ENCODE results near the gene CNTNAP3B.
"Not testable (repeated sequence)": the region's sequence is repeated elsewhere in the genome, so short reads cannot be mapped to it uniquely, and the experiment has no call there.

CNTNAP3B gene

DNA sequence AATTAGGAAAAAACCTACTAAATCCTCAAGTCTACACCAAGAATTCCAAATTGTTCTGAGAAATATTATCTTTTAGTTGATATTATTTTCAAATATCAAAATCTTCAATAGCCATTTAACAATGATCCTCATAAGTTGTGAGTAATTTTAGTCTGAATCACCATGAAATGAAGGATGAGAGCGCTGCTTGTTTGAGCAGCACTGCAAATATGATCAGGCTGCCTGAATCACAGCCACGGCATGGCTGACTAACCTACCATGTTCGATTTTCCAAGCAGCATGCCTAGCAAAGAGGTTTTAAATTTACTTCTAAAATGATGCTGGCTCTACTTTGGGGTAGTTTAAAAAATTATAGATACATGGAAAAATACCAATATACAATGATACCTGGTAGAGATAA lies 95.7 kb downstream of the CNTNAP3B start:
- H3K9me3 Mint-ChIP-seq; H3K36me3 Mint-ChIP-seq (ENCODE audit: low read depth); H3K27ac Mint-ChIP-seq; H3K4me1 Mint-ChIP-seq (ENCODE audit: low read depth); H3K27me3 Mint-ChIP-seq; intact Hi-C loops (cut with micrococcal nuclease); H3K4me3 Mint-ChIP-seq: not testable (repeated sequence)

DNA sequence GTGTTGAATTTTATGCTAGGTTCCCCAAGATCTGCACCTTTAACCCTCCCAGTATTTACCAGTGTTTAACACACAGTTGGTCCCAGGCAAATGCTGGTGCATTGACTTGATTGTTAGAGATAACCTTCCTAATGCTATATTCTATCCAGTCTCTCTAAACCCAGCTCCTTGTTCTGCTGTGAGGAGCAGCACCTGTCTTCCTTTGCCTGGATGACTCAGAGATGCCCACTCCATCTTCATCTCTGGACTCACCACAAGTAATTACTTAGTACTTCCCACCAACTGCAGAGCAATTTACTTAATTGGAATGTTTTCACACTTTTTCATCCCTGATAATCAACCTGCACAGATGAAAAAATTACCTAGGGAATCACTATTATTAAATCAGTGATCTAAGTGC lies 108.6 kb downstream of the CNTNAP3B start:
- H3K9me3 Mint-ChIP-seq; H3K36me3 Mint-ChIP-seq (ENCODE audit: low read depth); intact Hi-C loops (cut with micrococcal nuclease); H3K4me3 Mint-ChIP-seq; H3K27ac Mint-ChIP-seq; H3K4me1 Mint-ChIP-seq (ENCODE audit: low read depth); H3K27me3 Mint-ChIP-seq: not testable (repeated sequence)

DNA sequence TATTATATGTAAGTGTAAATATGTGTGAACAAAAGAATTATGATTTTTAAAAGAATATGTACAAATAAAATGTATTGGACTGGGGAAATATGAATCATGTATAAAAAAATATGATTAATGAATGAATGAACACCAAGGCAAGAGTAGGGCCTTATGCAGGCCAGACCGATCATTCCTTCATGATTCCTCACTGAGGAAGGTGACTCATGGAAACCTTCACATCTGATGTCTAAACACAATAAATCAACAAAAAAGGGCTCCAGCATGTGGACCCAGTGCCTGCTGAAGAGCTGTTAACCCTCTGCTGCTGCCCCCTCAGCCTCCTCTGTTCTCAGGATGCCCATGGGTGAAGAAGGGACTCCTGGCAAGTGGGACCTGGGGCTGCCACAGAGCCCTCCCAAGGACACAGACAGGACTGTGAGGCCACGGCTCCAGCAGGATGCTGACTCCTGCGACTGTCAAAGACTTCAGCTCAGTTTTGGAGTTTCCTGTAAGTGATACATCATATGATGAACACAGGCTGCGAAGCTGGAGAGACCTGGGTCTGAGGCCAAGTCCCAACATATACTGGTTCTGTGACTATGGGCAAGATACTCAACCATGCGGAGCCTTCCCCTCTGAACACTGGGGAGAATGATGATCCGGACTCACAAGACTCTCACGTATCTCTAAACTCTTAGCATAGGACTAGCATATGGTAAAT lies 110.9 kb downstream of the CNTNAP3B start:
- H3K4me1 Mint-ChIP-seq (ENCODE audit: low read depth); intact Hi-C loops (cut with micrococcal nuclease): not testable (repeated sequence)

DNA sequence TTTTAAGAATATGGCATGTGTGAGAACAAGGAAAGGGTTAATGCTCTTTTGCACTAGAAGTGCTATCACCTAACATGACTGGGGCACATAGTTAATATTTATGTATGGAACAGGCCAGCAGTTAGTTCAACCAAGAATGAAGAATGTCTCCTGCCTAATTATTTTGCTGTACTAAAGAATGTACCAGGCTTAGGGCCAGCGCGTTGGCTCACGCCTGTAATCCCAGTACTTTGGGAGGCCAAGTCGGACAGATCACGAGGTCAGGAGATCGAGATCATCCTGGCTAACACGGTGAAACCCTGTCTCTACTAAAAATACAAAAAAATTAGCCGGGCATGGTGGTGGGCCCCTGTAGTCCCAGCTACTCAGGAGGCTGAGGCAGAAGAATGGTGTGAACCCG lies 114.9 kb downstream of the CNTNAP3B start:
- H3K4me1 Mint-ChIP-seq (ENCODE audit: low read depth); intact Hi-C loops (cut with micrococcal nuclease); H3K36me3 Mint-ChIP-seq (ENCODE audit: low read depth); H3K9me3 Mint-ChIP-seq; H3K27ac Mint-ChIP-seq; H3K27me3 Mint-ChIP-seq; H3K4me3 Mint-ChIP-seq: not testable (repeated sequence)

More for the DNA sequence above, 110.9 kb downstream of the CNTNAP3B start:
- H3K36me3 Mint-ChIP-seq (ENCODE audit: low read depth); H3K27me3 Mint-ChIP-seq; H3K9me3 Mint-ChIP-seq; H3K4me3 Mint-ChIP-seq; H3K27ac Mint-ChIP-seq: not testable (repeated sequence)

DNA sequence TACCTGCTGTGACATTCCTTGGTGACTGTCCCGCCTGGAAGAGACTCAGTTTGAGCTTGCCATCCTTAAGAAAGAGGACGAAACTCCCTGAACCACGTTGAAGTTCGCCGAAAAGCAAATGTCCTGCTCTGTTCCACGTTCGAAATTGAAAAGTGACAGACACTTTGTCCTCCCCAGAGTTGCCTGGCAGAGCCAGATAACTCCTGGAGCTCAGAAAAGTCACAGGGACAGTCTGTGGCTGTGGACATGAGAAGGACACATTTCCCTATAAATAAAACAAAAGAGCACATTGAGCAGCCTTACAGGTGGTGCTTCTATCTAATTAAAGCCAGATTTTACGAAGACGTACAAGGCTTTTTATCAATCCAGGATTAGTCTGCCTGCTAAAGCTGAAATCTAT lies 137.6 kb downstream of the CNTNAP3B start:
- H3K4me1 Mint-ChIP-seq (ENCODE audit: low read depth); H3K9me3 Mint-ChIP-seq; H3K27me3 Mint-ChIP-seq; H3K27ac Mint-ChIP-seq; H3K4me3 Mint-ChIP-seq; intact Hi-C loops (cut with micrococcal nuclease); H3K36me3 Mint-ChIP-seq (ENCODE audit: low read depth): not testable (repeated sequence)

DNA sequence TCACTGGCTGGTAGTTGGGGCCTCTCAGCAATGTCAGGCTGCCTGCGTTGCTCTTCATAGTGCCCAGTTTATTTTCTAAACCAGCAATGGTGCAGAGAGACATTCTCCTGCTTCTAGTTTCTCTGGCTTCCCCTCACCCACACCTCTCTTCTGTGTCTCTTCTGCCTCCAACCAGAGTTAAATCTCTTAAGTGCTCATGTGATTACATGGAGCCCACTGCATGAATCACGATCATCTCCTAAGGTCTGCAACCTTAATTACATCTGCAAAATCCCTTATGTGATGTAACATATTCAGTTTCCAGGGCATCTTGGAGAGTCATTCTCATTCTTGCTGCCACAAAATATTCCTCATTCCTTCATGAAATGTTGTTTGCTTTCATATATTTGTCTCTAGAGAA lies 149.0 kb downstream of the CNTNAP3B start:
- H3K36me3 Mint-ChIP-seq (ENCODE audit: low read depth); H3K27ac Mint-ChIP-seq; H3K4me1 Mint-ChIP-seq (ENCODE audit: low read depth); H3K4me3 Mint-ChIP-seq; H3K27me3 Mint-ChIP-seq; intact Hi-C loops (cut with micrococcal nuclease); H3K9me3 Mint-ChIP-seq: not testable (repeated sequence)

DNA sequence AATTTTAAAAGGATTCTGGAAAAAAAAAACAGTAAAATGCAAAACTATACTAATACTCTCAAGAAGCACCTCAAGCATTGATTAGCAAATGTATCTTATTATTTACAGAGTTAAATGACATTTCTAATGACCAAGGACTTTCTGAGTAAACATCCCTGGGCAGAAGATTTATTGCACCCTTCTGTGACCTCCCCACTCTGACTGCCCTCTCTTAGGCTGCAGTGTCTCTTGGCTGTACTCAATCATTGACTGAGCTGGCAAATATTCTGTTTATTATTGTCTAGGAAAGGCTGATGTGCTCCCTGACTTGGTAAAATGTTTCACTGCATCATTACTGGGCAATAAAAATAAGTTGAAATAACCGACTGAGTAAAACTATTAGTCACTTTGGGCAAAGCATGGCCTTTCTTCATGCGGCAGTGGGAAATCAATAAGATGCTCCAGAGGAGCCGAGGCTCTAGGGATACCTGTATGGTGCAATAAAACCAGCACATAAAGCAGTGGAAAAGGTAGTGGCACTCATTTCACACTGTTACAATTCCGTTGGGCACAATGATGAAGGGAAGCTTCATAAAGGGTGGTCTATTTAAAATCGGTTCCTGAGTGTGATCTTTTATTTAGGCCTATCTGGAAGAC lies 151.1 kb downstream of the CNTNAP3B start:
- H3K4me1 Mint-ChIP-seq (ENCODE audit: low read depth); H3K9me3 Mint-ChIP-seq; H3K27ac Mint-ChIP-seq; H3K36me3 Mint-ChIP-seq (ENCODE audit: low read depth); intact Hi-C loops (cut with micrococcal nuclease); H3K4me3 Mint-ChIP-seq; H3K27me3 Mint-ChIP-seq: not testable (repeated sequence)

DNA sequence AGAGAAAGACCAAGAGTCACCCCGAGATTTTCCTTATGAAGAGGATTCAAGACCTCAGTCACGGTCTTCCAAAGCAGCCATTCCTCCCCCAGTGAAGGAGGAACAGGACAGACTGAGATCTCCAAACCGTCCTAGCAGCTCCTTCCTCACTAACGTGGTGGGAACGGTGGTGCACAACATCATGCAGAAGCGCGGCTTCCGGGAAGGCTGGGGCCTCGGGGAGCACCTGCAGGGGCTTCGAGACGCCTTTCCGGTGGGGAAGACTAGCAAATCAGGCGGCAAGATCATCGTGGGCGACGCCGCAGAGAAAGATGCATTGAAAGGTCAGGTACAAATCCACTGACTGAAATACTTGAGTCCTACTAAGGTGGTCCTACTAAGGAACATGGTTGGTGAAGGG lies 154.3 kb downstream of the CNTNAP3B start:
- H3K4me3 Mint-ChIP-seq; intact Hi-C loops (cut with micrococcal nuclease); H3K4me1 Mint-ChIP-seq (ENCODE audit: low read depth); H3K9me3 Mint-ChIP-seq; H3K36me3 Mint-ChIP-seq (ENCODE audit: low read depth); H3K27me3 Mint-ChIP-seq; H3K27ac Mint-ChIP-seq: not testable (repeated sequence)

DNA sequence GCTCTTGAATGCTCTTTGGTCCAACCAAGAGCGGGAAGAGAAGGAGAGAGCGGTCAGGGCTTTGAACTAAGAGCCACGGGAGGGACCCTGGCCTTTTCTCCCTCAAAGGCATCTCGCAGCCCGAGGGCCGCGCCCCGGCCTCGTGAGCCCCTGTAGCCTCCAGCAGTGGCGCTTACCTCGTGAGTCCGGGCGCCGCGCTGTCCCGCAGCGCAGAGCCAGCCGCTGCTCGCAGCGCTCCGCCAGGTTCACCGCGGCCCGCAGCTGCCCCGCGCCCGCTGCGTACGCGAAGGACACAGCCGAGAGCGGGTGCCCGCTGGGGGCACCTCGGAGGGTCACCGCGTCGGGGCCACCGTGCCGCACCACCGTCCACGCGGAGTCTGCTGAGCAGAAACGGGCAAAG lies 176.2 kb downstream of the CNTNAP3B start:
- H3K4me1 Mint-ChIP-seq (ENCODE audit: low read depth); H3K27me3 Mint-ChIP-seq; H3K9me3 Mint-ChIP-seq; H3K4me3 Mint-ChIP-seq; H3K27ac Mint-ChIP-seq; intact Hi-C loops (cut with micrococcal nuclease); H3K36me3 Mint-ChIP-seq (ENCODE audit: low read depth): not testable (repeated sequence)

DNA sequence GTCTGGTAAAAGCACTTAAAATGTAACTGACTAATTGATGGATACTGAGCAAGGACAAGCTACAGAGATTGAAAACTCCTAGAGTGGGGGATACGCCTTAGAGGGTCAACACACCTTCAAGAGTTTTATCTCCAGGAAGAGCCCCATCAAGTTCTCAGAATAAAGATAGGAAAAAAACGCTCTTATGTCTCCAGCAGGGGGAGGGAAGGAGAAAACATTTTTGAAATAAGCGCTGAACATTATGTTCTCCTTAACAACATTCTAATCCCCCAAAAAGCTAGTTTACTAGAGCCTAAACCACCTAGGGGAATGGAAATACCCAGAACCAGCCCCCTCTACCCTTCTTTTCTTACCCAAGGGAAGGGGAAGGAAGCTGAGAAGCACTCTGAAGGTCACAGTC lies 187.5 kb downstream of the CNTNAP3B start:
- H3K9me3 Mint-ChIP-seq; H3K4me1 Mint-ChIP-seq (ENCODE audit: low read depth); H3K27me3 Mint-ChIP-seq; H3K27ac Mint-ChIP-seq; H3K36me3 Mint-ChIP-seq (ENCODE audit: low read depth); H3K4me3 Mint-ChIP-seq; intact Hi-C loops (cut with micrococcal nuclease): not testable (repeated sequence)

DNA sequence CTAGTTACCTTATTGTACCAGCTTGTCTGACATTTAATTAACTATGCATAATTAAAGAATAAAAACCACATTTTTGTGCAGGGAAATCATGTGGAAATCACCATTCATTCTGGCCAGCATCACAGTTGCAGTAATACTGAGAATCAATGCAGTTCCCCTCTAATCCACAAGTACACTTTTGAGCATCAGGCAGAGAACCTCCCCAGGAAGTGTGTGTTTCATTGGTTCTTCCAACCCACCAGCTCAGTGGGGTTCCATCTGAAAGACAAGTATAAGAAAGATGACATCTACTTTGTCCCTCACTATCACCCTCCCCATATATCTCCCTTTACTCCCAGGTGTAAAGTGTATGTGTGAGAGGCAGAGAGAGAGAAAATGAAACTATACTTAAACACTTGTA lies 191.1 kb downstream of the CNTNAP3B start:
- H3K27me3 Mint-ChIP-seq; H3K4me3 Mint-ChIP-seq; H3K4me1 Mint-ChIP-seq (ENCODE audit: low read depth); intact Hi-C loops (cut with micrococcal nuclease); H3K9me3 Mint-ChIP-seq; H3K36me3 Mint-ChIP-seq (ENCODE audit: low read depth); H3K27ac Mint-ChIP-seq: not testable (repeated sequence)

DNA sequence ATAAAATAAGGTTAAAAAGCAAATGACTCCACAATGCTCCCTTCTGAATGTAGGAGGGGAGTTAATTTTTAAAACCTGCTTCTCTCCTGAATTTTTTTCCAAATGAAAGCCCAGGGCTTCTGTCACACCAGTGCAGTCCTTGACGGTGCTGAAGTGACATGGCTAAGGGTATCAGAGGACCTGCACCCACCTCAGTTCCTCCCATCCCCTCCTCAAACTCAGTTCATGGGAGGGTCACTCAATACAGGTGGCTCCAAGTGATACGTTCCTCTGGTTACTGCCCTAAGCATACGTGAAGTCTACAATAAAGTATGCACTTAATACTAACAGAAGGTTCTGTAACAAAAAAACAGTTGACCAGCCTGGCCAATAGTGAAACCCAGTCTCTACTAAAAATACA lies 193.5 kb downstream of the CNTNAP3B start:
- H3K4me1 Mint-ChIP-seq (ENCODE audit: low read depth); H3K27ac Mint-ChIP-seq; H3K4me3 Mint-ChIP-seq; H3K9me3 Mint-ChIP-seq; H3K27me3 Mint-ChIP-seq; intact Hi-C loops (cut with micrococcal nuclease); H3K36me3 Mint-ChIP-seq (ENCODE audit: low read depth): not testable (repeated sequence)

DNA sequence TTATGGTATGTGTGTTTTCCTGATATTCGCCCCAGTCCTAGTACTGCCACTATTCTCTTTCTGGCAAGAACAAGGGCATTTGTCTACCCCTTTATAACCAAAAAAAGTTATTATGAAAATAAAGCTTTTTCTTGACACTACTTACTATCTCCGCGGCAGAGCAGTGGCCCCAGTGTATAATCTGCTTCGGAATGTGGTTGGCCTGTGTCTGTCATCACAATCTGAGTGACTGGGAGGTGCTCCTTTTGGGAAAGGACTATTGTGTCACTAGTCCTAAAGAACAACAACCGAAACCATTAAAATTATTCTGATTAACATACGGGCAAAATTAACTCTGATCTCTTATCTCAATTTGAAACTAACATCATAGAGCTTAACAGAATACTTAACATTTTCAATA lies 200.1 kb downstream of the CNTNAP3B start:
- H3K4me3 Mint-ChIP-seq; intact Hi-C loops (cut with micrococcal nuclease); H3K9me3 Mint-ChIP-seq; H3K27ac Mint-ChIP-seq; H3K36me3 Mint-ChIP-seq (ENCODE audit: low read depth); H3K27me3 Mint-ChIP-seq; H3K4me1 Mint-ChIP-seq (ENCODE audit: low read depth): not testable (repeated sequence)

DNA sequence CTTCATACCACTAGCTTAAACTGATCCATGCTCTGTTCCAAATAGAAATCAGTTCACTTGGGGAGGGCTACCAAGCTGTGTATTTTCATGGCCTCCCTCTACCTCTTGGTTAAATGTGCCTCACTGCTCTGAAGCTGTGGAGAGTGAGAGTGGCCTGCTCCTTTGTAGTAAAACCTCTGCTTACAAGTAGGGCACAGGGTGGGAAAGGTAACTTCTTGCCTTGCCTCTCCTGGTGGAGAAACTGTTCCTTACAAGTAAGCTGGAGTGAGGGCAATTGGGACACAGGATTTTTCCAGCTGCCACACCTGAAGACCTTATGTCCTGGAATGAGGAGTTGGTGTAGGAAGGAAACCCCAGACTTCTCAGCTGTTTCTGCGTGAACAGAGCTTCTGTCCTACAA lies 211.9 kb downstream of the CNTNAP3B start:
- H3K4me1 Mint-ChIP-seq (ENCODE audit: low read depth); H3K27ac Mint-ChIP-seq; H3K27me3 Mint-ChIP-seq; H3K9me3 Mint-ChIP-seq; intact Hi-C loops (cut with micrococcal nuclease); H3K36me3 Mint-ChIP-seq (ENCODE audit: low read depth); H3K4me3 Mint-ChIP-seq: not testable (repeated sequence)

DNA sequence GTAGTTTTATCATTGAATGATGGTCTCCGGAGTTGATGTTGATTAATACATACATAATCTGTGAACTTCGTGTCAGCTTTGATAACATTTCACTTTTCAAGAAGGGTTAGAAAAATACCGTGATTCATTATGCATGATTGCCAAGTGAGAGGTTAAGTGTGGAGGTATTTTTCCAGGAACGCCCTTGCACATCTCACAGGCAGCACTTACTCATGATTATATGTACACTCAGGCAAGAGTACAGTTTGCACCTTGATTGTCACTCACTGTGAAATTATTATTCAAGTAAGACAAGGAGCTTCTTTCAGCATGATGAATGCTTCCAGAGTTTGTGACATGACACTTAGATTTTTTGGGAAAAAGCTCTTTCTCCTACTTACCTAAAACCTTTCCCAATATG lies 223.7 kb downstream of the CNTNAP3B start:
- intact Hi-C loops (cut with micrococcal nuclease); H3K36me3 Mint-ChIP-seq (ENCODE audit: low read depth); H3K4me1 Mint-ChIP-seq (ENCODE audit: low read depth); H3K4me3 Mint-ChIP-seq; H3K27me3 Mint-ChIP-seq; H3K9me3 Mint-ChIP-seq; H3K27ac Mint-ChIP-seq: not testable (repeated sequence)

All from dendritic cell treated with granulocyte-macrophage colony-stimulating factor and Interleukin-4, amounts not matched to agents 40 ng/mL and 50 ng/mL, for 4 days (primary cell).